A673 (cell line): Measurements from ENCODE around the gene KCNJ11. TPM values are rescaled to one million over a fixed set of nuclear protein-coding genes. Genes with fewer than 3 reads are reported as not detected.

ENCODE experiments used
- BruUV-seq: library from RNA; stranded (reverse); fragments of 400-500 nt; replicated peaks from 2 replicates; lab custom pipeline; 2021; lab: Mats Ljungman, UMichigan
- CTCF ChIA-PET: fragments of 300-600 bp; sonication (Branson Sonifier 250); formaldehyde crosslinking; loops from one replicate; lab custom pipeline; 2022; ENCODE audit warnings: antibody characterized with exemption; lab: Charles Lee
- POLR2A ChIA-PET: fragments of 300-600 bp; sonication (Branson Sonifier 250); formaldehyde crosslinking; loops from one replicate; lab custom pipeline; 2022; ENCODE audit warnings: antibody characterized with exemption; ENCODE audit not compliant: low non-redundant PET; lab: Charles Lee
- DNase-seq: peaks from one replicate; pipeline ENCODE4 v3.0.0-alpha.2; 2015; ENCODE audit warnings: low spot score
- H3K27ac ChIP-seq: fragments of 200-600 bp; sonication (generic); 2 replicates; pipeline ENCODE4 v1.5.1; 2016; ENCODE audit warnings: mixed run types, low read depth, mild to moderate bottlenecking, mixed read lengths, antibody characterized with exemption, low read length; ENCODE audit not compliant: poor library complexity, severe bottlenecking
- H3K27me3 ChIP-seq: fragments of 200-600 bp; sonication (generic); replicated peaks from 2 replicates; pipeline ENCODE4 v1.6.1; 2017; ENCODE audit warnings: mixed run types, low read depth, mild to moderate bottlenecking, mixed read lengths, antibody characterized with exemption, low read length; ENCODE audit not compliant: insufficient read depth, poor library complexity
- H3K36me3 ChIP-seq: fragments of 200-600 bp; sonication (generic); 2 replicates; pipeline ENCODE4 v1.6.1; 2016; ENCODE audit warnings: mixed run types, mild to moderate bottlenecking, mixed read lengths, antibody characterized with exemption, low read length; ENCODE audit not compliant: insufficient read depth, poor library complexity, severe bottlenecking
- H3K4me1 ChIP-seq: fragments of 200-600 bp; sonication (generic); 2 replicates; pipeline ENCODE4 v1.6.1; 2017; ENCODE audit warnings: mixed run types, mild to moderate bottlenecking, mixed read lengths, antibody characterized with exemption, low read length; ENCODE audit not compliant: insufficient read depth, poor library complexity, severe bottlenecking
- H3K4me3 ChIP-seq: fragments of 200-600 bp; sonication (generic); 2 replicates; pipeline ENCODE4 v1.5.1; 2016; ENCODE audit warnings: low read depth, mixed run types, mild to moderate bottlenecking, mixed read lengths, low read length; ENCODE audit not compliant: poor library complexity, severe bottlenecking
- H3K9me3 ChIP-seq: fragments of 200-600 bp; sonication (generic); 2 replicates; pipeline ENCODE4 v1.6.1; 2016; ENCODE audit warnings: mixed run types, low read depth, mild to moderate bottlenecking, mixed read lengths, antibody characterized with exemption, low read length; ENCODE audit not compliant: poor library complexity, severe bottlenecking
- EZH2 ChIP-seq: fragments of 200-600 bp; sonication (generic); IDR thresholded peaks from 2 replicates; pipeline ENCODE4 v1.6.1; 2017; ENCODE audit warnings: borderline replicate concordance, low read depth, mild to moderate bottlenecking, mixed read lengths, antibody characterized with exemption, low read length; ENCODE audit not compliant: poor library complexity, severe bottlenecking
- intact Hi-C: fragments of 100-400 bp; cut with micrococcal nuclease; formaldehyde crosslinking; loops from one replicate; pipeline ENCODE4 v1.10.0; 2022; ENCODE audit not compliant: unreplicated experiment
- total RNA-seq: library from RNA; stranded (reverse); gene quantifications from 2 replicates; pipeline ENCODE4 v1.2.3, GENCODE V29; 2021
- TF ChIP-seq, protein P1 (sequence below): fragments of 300-800, 200-600 bp; sonication (generic); conservative IDR thresholded peaks from 2 replicates; pipeline ENCODE4 v1.5.1; 2017; ENCODE audit warnings: low read depth, mild to moderate bottlenecking, antibody characterized with exemption, low read length, moderate library complexity, mixed read lengths

Gene KCNJ11
- total RNA-seq, 1 experiment from 2014 or later: 0.34 TPM

GRCh38 chr11:17395554-17395961 lies 7.1 kb upstream of the KCNJ11 start:
- DNase-seq: no peak
- ChIA-PET CTCF (no interaction called here), POLR2A (no interaction called here)
- H3K36me3 ChIP-seq: no peaks in the 10 kb centered on the region
- H3K9me3 ChIP-seq: no peaks in the 10 kb centered on the region
- no peak overlapping the region for H3K27ac ChIP-seq
- no TSS peak for BruUV-seq
- TF ChIP-seq EZH2: no peak
- TF ChIP-seq, protein P1, sequence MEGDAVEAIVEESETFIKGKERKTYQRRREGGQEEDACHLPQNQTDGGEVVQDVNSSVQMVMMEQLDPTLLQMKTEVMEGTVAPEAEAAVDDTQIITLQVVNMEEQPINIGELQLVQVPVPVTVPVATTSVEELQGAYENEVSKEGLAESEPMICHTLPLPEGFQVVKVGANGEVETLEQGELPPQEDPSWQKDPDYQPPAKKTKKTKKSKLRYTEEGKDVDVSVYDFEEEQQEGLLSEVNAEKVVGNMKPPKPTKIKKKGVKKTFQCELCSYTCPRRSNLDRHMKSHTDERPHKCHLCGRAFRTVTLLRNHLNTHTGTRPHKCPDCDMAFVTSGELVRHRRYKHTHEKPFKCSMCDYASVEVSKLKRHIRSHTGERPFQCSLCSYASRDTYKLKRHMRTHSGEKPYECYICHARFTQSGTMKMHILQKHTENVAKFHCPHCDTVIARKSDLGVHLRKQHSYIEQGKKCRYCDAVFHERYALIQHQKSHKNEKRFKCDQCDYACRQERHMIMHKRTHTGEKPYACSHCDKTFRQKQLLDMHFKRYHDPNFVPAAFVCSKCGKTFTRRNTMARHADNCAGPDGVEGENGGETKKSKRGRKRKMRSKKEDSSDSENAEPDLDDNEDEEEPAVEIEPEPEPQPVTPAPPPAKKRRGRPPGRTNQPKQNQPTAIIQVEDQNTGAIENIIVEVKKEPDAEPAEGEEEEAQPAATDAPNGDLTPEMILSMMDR: no peak
- no peak overlapping the region for H3K4me3 ChIP-seq
- intact Hi-C loops: no loop called here
- H3K4me1 ChIP-seq: no peaks in the 10 kb centered on the region
- H3K27me3 ChIP-seq: no peaks in the 10 kb centered on the region

DNA sequence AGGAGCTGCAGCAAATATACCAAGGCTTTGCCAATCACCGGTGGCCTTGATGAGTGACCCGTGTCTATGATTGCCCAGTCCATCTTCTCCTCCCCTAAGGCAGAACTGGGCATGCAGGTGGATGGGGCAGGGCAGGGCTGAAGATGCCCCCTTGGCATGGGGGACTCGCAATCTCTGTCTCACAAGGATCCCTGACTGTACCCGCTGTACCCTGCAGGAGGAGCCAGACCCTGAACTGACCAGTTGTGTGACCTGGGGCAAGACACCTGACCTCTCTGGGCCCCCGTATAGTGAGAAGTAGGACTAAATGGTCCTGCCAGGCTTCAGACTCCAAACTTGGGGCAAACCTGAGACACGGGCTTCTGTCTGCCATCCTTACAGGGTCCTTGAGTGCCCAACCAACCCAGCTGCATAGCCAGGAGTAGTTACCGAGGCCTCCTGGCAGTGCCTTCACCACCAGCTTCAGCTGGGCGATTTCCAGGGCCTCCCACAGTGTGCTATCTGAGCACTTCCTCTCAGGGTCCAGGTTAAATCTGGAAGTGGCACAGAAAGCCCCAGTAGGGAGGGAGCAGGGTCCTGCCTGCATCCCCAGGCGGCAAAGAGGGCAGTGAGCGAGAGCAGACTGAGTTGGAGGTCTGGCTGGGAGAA lies 6.4 kb upstream of the KCNJ11 start:
- H3K4me3 ChIP-seq: no peak overlapping the region
- POLR2A ChIA-PET: no interaction called here
- no peaks in the 10 kb centered on the region for H3K36me3 ChIP-seq
- TF ChIP-seq, protein P1: no peak
- no peak for TF ChIP-seq EZH2
- intact Hi-C loops: no loop called here
- no peaks in the 10 kb centered on the region for H3K4me1 ChIP-seq
- no peaks in the 10 kb centered on the region for H3K9me3 ChIP-seq
- DNase-seq: no peak
- H3K27me3 ChIP-seq: no peaks in the 10 kb centered on the region
- CTCF ChIA-PET: no interaction called here
- no peak overlapping the region for H3K27ac ChIP-seq
- no TSS peak for BruUV-seq

DNA sequence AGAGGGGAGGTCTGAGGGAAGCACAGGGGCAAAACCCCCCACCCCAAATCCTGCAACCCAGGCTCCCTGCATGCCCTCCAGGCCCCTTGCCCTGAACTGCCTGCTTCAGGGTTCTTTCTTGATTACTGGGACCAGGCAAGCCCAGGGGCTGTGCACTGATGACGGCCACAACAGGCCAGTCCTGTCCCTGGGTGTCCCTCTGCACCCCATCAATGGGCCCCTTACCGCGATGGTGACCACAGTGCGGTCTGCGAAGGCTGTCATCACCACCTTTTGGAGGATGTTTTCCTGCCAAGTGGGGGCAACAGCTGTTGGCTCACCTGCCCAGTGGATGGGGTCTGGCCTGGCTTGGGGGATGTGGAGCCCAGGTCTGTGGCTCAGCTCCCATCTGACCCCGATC lies 5.0 kb upstream of the KCNJ11 start:
- BruUV-seq: no TSS peak
- Histone ChIP-seq H3K4me1 (no peaks in the 10 kb centered on the region), H3K9me3 (no peaks in the 10 kb centered on the region), H3K36me3 (no peaks in the 10 kb centered on the region), H3K27ac (no peak overlapping the region), H3K27me3 (no peaks in the 10 kb centered on the region), H3K4me3 (no peak overlapping the region)
- ChIA-PET CTCF (no interaction called here), POLR2A (no interaction called here)
- no peak for TF ChIP-seq EZH2
- TF ChIP-seq, protein P1: no peak
- intact Hi-C loops: no loop called here
- no peak for DNase-seq
